ENCODE results near the gene NPR1.
"Not testable (repeated sequence)": the region's sequence is repeated elsewhere in the genome, so short reads cannot be mapped to it uniquely, and the experiment has no call there.

The NPR1 gene

GRCh38 chr1:153697191-153698019 lies 18.9 kb downstream of the NPR1 start:
- TF ChIP-seq CTCF (conservative IDR thresholded peaks at IDR 0.05): no peak
- H3K27ac ChIP-seq: no peak overlapping the region

- TF ChIP-seq CTCF (conservative IDR thresholded peaks at IDR 0.05): no peak
- no peak overlapping the region for H3K27ac ChIP-seq
These were observed 19.8 kb downstream of the NPR1 start for GRCh38 chr1:153698020-153698922.

GRCh38 chr1:153698923-153699714 lies 20.6 kb downstream of the NPR1 start:
- no peak overlapping the region for H3K27ac ChIP-seq
- no peak for TF ChIP-seq CTCF (conservative IDR thresholded peaks at IDR 0.05)

GRCh38 chr1:153699768-153700167 lies 21.3 kb downstream of the NPR1 start:
- no peak overlapping the region for H3K27ac ChIP-seq
- no peak for TF ChIP-seq CTCF (conservative IDR thresholded peaks at IDR 0.05)

GRCh38 chr1:153705484-153705883 lies 27.0 kb downstream of the NPR1 start:
- H3K27ac ChIP-seq: no peak overlapping the region
- TF ChIP-seq CTCF (conservative IDR thresholded peaks at IDR 0.05): no peak

GRCh38 chr1:153711026-153711425 lies 32.5 kb downstream of the NPR1 start:
- no peak for TF ChIP-seq CTCF (conservative IDR thresholded peaks at IDR 0.05)

GRCh38 chr1:153716211-153716610 lies 37.7 kb downstream of the NPR1 start:
- not testable (repeated sequence) for H3K27ac ChIP-seq

More at GRCh38 chr1:153711026-153711425, 32.5 kb downstream of the NPR1 start:
- H3K27ac ChIP-seq: no peak overlapping the region

Data from VCaP (cell line).